GM13977 (cell line): ENCODE results near the gene NOS3.

ENCODE experiments used
- DNase-seq: peaks from one replicate; pipeline ENCODE4 v3.0.0; 2012; ENCODE audit warnings: low spot score
- CTCF ChIP-seq: IDR thresholded peaks from 2 replicates; pipeline ENCODE4 v1.5.1; 2012; ENCODE audit warnings: mild to moderate bottlenecking, control low read depth; ENCODE audit not compliant: insufficient read depth; ENCODE audit errors: extremely low read depth, missing control alignments
- in situ Hi-C: fragments of 300-500 bp; cut with MboI; formaldehyde crosslinking; loops from one replicate; pipeline ENCODE4 v1.12.0; 2022; ENCODE audit warnings: low sequenced_read_pairs, low pct_unique_long_range_greater_than_20kb, mixed read lengths, inconsistent platforms; ENCODE audit not compliant: unreplicated experiment

NOS3 gene

DNA sequence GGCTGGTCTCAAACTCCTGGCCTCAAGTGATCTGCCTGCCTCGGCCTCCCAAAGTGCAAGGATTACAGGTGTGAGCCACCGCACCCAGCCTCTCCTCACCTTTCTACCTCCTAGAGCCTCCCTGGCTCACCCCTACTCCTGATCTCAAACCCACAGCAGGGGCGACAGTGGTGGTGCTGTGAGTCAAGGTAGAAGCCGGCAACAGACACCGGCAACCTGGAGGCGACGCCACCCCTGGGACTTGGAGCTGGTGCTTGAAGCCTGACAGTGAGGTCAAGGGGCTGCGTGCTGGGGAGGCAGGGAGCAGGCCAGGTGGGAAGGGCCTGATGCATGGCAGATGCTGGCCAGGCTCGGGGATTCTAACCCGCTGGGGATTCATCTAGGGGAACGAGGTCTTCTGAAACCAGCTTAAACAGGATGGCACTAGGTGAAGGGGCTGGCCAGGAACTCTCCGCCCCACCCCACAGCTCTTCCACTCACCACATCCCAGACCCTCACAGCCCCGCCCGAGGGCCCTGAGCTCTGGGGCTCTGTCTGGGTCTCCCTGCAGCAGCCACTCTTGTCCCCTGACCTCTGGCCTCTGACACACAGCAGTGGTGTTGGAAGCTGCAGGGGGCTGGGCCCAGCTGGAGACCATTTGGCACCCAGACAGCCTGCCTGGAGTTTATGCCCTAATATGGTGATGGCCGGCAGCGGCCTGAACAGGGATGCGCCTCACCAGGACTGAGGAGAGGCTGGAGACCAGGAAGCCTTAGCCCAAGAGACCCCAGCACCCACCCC lies 29.1 kb upstream of the NOS3 start:
- TF ChIP-seq CTCF, result no peak
- in situ Hi-C loops, result no loop called here
- DNase-seq, result no peak

- no peak for DNase-seq
- in situ Hi-C loops, result no loop called here
- no peak for TF ChIP-seq CTCF
These were observed 28.6 kb upstream of the NOS3 start for GRCh38 chr7:150962290-150962552.

DNA sequence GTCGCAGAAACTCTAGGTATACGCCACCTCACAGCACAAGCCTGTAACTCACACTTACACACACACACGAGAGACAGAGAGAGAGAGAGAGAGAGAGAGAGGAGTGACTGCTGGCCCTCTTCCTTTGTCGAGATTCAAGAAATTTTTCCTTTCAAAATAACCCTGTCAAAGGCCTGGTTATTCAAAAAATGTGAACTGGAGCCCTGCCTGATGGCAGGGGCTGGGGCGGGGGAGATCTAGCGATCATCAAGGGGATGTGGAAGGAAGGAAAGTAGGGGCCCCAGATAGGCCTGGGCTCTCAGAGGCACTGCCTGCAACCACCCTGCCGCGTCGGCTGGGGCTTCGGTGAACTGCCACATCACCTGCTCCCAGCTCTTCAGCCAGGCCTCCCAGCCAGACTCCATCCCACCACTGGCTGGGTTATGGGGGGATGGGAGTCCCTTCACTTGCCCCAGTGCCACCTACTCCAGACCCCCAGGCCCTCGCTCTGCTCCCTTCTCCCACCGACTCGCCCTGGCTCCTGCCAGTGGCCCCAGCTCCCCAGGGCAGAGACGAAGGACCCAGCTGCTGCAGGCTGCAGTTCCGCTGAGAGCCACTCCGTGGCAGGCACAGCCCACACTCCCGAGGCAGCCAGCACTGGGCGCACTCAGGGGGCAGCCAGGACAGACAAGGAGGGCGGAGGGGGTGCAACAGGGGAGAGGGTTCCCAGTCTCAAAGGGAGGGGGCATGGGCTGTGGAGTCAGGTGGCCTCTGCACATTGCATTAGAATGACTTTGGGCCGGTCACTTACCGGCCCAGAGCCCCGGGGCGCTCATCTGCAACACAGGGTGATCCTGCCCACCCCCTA lies 28.0 kb upstream of the NOS3 start:
- DNase-seq, result peak; percentile 92
- in situ Hi-C loops, result no loop called here

GRCh38 chr7:150963707-150964559 lies 26.9 kb upstream of the NOS3 start:
- no peak for DNase-seq
- TF ChIP-seq CTCF, result no peak
- in situ Hi-C loops, result no loop called here

More for the DNA sequence above, 28.0 kb upstream of the NOS3 start:
- peak; percentile 95 for TF ChIP-seq CTCF

GRCh38 chr7:150964593-150965111 lies 26.2 kb upstream of the NOS3 start:
- in situ Hi-C loops, result no loop called here
- no peak for TF ChIP-seq CTCF
- no peak for DNase-seq

GRCh38 chr7:150965273-150965830 lies 25.5 kb upstream of the NOS3 start:
- no peak for DNase-seq
- in situ Hi-C loops, result no loop called here
- TF ChIP-seq CTCF, result no peak
